Measurements from ENCODE around the gene LRRC9.
"Not testable (repeated sequence)": the region's sequence is repeated elsewhere in the genome, so short reads cannot be mapped to it uniquely, and the experiment has no call there.

Gene LRRC9

GRCh38 chr14:59952141-59952540, 32.2 kb downstream of the LRRC9 start:
- in situ Hi-C loops (cut with MboI; ENCODE audit: low sequenced_read_pairs), result not testable (repeated sequence)

GRCh38 chr14:59957890-59958289, 37.9 kb downstream of the LRRC9 start:
- in situ Hi-C loops (cut with MboI; ENCODE audit: low sequenced_read_pairs), result not testable (repeated sequence)

GRCh38 chr14:59959668-59960067, 39.7 kb downstream of the LRRC9 start:
- in situ Hi-C loops (cut with MboI; ENCODE audit: low sequenced_read_pairs), result no loop called here

- in situ Hi-C loops (cut with MboI; ENCODE audit: low sequenced_read_pairs), result no loop called here
Measured at GRCh38 chr14:59961518-59962062, 41.6 kb downstream of the LRRC9 start.

GRCh38 chr14:59964251-59965007, 44.5 kb downstream of the LRRC9 start:
- in situ Hi-C loops (cut with MboI; ENCODE audit: low sequenced_read_pairs), result no loop called here

- in situ Hi-C loops (cut with MboI; ENCODE audit: low sequenced_read_pairs), result no loop called here
Measured at GRCh38 chr14:59969319-59969718, 49.4 kb downstream of the LRRC9 start.

GRCh38 chr14:59981564-59981963, 61.6 kb downstream of the LRRC9 start:
- in situ Hi-C loops (cut with MboI; ENCODE audit: low sequenced_read_pairs), result no loop called here

- in situ Hi-C loops (cut with MboI; ENCODE audit: low sequenced_read_pairs), result no loop called here
Measured at GRCh38 chr14:59983048-59983447, 63.1 kb downstream of the LRRC9 start.

GRCh38 chr14:59986556-59987059, 66.7 kb downstream of the LRRC9 start:
- in situ Hi-C loops (cut with MboI; ENCODE audit: low sequenced_read_pairs), result no loop called here

- in situ Hi-C loops (cut with MboI; ENCODE audit: low sequenced_read_pairs), result no loop called here
Measured at GRCh38 chr14:59997449-59997848, 77.5 kb downstream of the LRRC9 start.

GRCh38 chr14:59997966-59998365, 78.0 kb downstream of the LRRC9 start:
- in situ Hi-C loops (cut with MboI; ENCODE audit: low sequenced_read_pairs), result no loop called here

GRCh38 chr14:59998564-59998963, 78.6 kb downstream of the LRRC9 start:
- in situ Hi-C loops (cut with MboI; ENCODE audit: low sequenced_read_pairs), result no loop called here

GRCh38 chr14:60002819-60003492, 83.0 kb downstream of the LRRC9 start:
- in situ Hi-C loops (cut with MboI; ENCODE audit: low sequenced_read_pairs), result no loop called here

GRCh38 chr14:60003991-60004390, 84.0 kb downstream of the LRRC9 start:
- in situ Hi-C loops (cut with MboI; ENCODE audit: low sequenced_read_pairs), result no loop called here

- in situ Hi-C loops (cut with MboI; ENCODE audit: low sequenced_read_pairs), result no loop called here
Measured at GRCh38 chr14:60008042-60008441, 88.1 kb downstream of the LRRC9 start.

- in situ Hi-C loops (cut with MboI; ENCODE audit: low sequenced_read_pairs), result not testable (repeated sequence)
Measured at GRCh38 chr14:60010263-60010662, 90.3 kb downstream of the LRRC9 start.

GRCh38 chr14:60014402-60014801, 94.5 kb downstream of the LRRC9 start:
- in situ Hi-C loops (cut with MboI; ENCODE audit: low sequenced_read_pairs), result no loop called here

- in situ Hi-C loops (cut with MboI; ENCODE audit: low sequenced_read_pairs), result no loop called here
Measured at GRCh38 chr14:60021619-60022018, 101.7 kb downstream of the LRRC9 start.

- in situ Hi-C loops (cut with MboI; ENCODE audit: low sequenced_read_pairs), result no loop called here
Measured at GRCh38 chr14:60025571-60025970, 105.6 kb downstream of the LRRC9 start.

GRCh38 chr14:60035177-60035576, 115.2 kb downstream of the LRRC9 start:
- in situ Hi-C loops (cut with MboI; ENCODE audit: low sequenced_read_pairs), result no loop called here

- in situ Hi-C loops (cut with MboI; ENCODE audit: low sequenced_read_pairs), result not testable (repeated sequence)
Measured at GRCh38 chr14:60047976-60048375, 128.0 kb downstream of the LRRC9 start.

- in situ Hi-C loops (cut with MboI; ENCODE audit: low sequenced_read_pairs), result no loop called here
Measured at GRCh38 chr14:60051721-60052221, 131.8 kb downstream of the LRRC9 start.
